ENCODE results near the gene BECN2.

BECN2 gene

GRCh38 chr1:241939798-241940197 is 17.8 kb upstream of the BECN2 start:
- Histone ChIP-seq H3K27me3 (replicated peaks; ENCODE audit: control insufficient read depth, insufficient read depth, low read length, poor library complexity, severe bottlenecking) (no peaks in the 10 kb centered on the region), H3K4me1 (ENCODE audit: control insufficient read depth, insufficient read depth, low read length, poor library complexity, severe bottlenecking) (no peaks in the 10 kb centered on the region), H3K9me3 (ENCODE audit: control insufficient read depth, low read length) (no peaks in the 10 kb centered on the region), H3K27ac (ENCODE audit: insufficient read depth, low read length, poor library complexity, severe bottlenecking) (no peak overlapping the region), H3K36me3 (ENCODE audit: control insufficient read depth, insufficient read depth, low read length) (no peaks in the 10 kb centered on the region), H3K4me3 (ENCODE audit: insufficient read depth, low read depth, low read length, poor library complexity, severe bottlenecking) (no peak overlapping the region)
- DNase-seq = no peak

- DNase-seq = no peak
- no peak overlapping the region for H3K4me3 ChIP-seq (ENCODE audit: insufficient read depth, low read depth, low read length, poor library complexity, severe bottlenecking)
- no peaks in the 10 kb centered on the region for H3K36me3 ChIP-seq (ENCODE audit: control insufficient read depth, insufficient read depth, low read length)
- no peaks in the 10 kb centered on the region for H3K4me1 ChIP-seq (ENCODE audit: control insufficient read depth, insufficient read depth, low read length, poor library complexity, severe bottlenecking)
- no peak overlapping the region for H3K27ac ChIP-seq (ENCODE audit: insufficient read depth, low read length, poor library complexity, severe bottlenecking)
- no peaks in the 10 kb centered on the region for H3K27me3 ChIP-seq (replicated peaks; ENCODE audit: control insufficient read depth, insufficient read depth, low read length, poor library complexity, severe bottlenecking)
- no peaks in the 10 kb centered on the region for H3K9me3 ChIP-seq (ENCODE audit: control insufficient read depth, low read length)
Observed at GRCh38 chr1:241942738-241943137, 14.8 kb upstream of the BECN2 start.

DNA sequence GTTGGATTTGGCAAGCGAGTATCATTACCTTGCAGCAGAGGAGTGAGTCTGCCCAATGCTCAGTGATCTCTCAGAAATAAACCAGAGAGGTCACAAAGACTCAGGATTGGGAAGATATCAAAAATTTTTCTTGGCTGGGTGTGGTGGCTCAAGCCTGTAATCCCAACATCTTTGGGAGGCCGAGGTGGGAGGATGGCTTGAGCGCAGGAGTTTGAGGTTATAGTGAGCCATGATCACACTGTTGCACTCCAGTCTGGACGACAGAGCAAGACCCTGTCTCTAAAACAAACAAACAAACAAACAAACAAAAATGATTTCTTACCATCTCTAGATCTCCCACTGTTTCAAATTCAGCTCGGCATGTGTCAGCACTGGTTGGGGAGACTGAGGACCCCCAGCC is 13.3 kb upstream of the BECN2 start:
- H3K36me3 ChIP-seq (ENCODE audit: control insufficient read depth, insufficient read depth, low read length) = no peaks in the 10 kb centered on the region
- no peaks in the 10 kb centered on the region for H3K9me3 ChIP-seq (ENCODE audit: control insufficient read depth, low read length)
- no peak overlapping the region for H3K4me3 ChIP-seq (ENCODE audit: insufficient read depth, low read depth, low read length, poor library complexity, severe bottlenecking)
- H3K27me3 ChIP-seq (replicated peaks; ENCODE audit: control insufficient read depth, insufficient read depth, low read length, poor library complexity, severe bottlenecking) = no peaks in the 10 kb centered on the region
- H3K4me1 ChIP-seq (ENCODE audit: control insufficient read depth, insufficient read depth, low read length, poor library complexity, severe bottlenecking) = no peaks in the 10 kb centered on the region
- H3K27ac ChIP-seq (ENCODE audit: insufficient read depth, low read length, poor library complexity, severe bottlenecking) = no peak overlapping the region
- DNase-seq = no peak

- Histone ChIP-seq H3K4me1 (ENCODE audit: control insufficient read depth, insufficient read depth, low read length, poor library complexity, severe bottlenecking) (no peaks in the 10 kb centered on the region), H3K9me3 (ENCODE audit: control insufficient read depth, low read length) (no peaks in the 10 kb centered on the region), H3K27me3 (replicated peaks; ENCODE audit: control insufficient read depth, insufficient read depth, low read length, poor library complexity, severe bottlenecking) (no peaks in the 10 kb centered on the region), H3K4me3 (ENCODE audit: insufficient read depth, low read depth, low read length, poor library complexity, severe bottlenecking) (no peak overlapping the region), H3K27ac (ENCODE audit: insufficient read depth, low read length, poor library complexity, severe bottlenecking) (no peak overlapping the region), H3K36me3 (ENCODE audit: control insufficient read depth, insufficient read depth, low read length) (no peaks in the 10 kb centered on the region)
- DNase-seq = no peak
Observed at GRCh38 chr1:241947354-241947753, 10.2 kb upstream of the BECN2 start.

GRCh38 chr1:241950390-241950789 is 7.2 kb upstream of the BECN2 start:
- no peak overlapping the region for H3K4me3 ChIP-seq (ENCODE audit: insufficient read depth, low read depth, low read length, poor library complexity, severe bottlenecking)
- no peaks in the 10 kb centered on the region for H3K36me3 ChIP-seq (ENCODE audit: control insufficient read depth, insufficient read depth, low read length)
- no peaks in the 10 kb centered on the region for H3K4me1 ChIP-seq (ENCODE audit: control insufficient read depth, insufficient read depth, low read length, poor library complexity, severe bottlenecking)
- H3K27ac ChIP-seq (ENCODE audit: insufficient read depth, low read length, poor library complexity, severe bottlenecking) = no peak overlapping the region
- DNase-seq = no peak
- no peaks in the 10 kb centered on the region for H3K9me3 ChIP-seq (ENCODE audit: control insufficient read depth, low read length)
- H3K27me3 ChIP-seq (replicated peaks; ENCODE audit: control insufficient read depth, insufficient read depth, low read length, poor library complexity, severe bottlenecking) = no peaks in the 10 kb centered on the region

GRCh38 chr1:241962153-241962552 is 4.6 kb downstream of the BECN2 start:
- H3K9me3 ChIP-seq (ENCODE audit: control insufficient read depth, low read length) = no peaks in the 10 kb centered on the region
- no peaks in the 10 kb centered on the region for H3K27me3 ChIP-seq (replicated peaks; ENCODE audit: control insufficient read depth, insufficient read depth, low read length, poor library complexity, severe bottlenecking)
- no peak overlapping the region for H3K27ac ChIP-seq (ENCODE audit: insufficient read depth, low read length, poor library complexity, severe bottlenecking)
- H3K4me1 ChIP-seq (ENCODE audit: control insufficient read depth, insufficient read depth, low read length, poor library complexity, severe bottlenecking) = no peaks in the 10 kb centered on the region
- no peak for DNase-seq
- no peaks in the 10 kb centered on the region for H3K36me3 ChIP-seq (ENCODE audit: control insufficient read depth, insufficient read depth, low read length)
- H3K4me3 ChIP-seq (ENCODE audit: insufficient read depth, low read depth, low read length, poor library complexity, severe bottlenecking) = no peak overlapping the region

DNA sequence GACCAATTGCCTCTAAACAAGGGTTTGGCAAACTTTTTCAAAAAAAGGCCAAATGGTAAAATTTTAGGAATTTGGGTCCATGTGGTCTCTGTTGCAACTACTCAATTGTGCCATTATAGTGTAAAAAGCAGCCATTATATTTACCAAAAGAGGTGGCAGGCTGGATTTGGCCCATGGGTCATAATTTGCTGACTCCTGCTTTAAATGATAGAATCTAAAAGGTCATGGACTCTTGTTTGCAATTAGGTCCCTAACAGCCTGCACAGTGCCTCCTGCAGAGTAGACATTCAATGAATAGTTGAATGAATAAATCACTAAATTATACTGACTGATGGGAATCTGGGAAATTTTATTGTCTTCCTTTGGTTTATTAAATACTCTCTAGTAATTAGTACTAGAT is 6.2 kb downstream of the BECN2 start:
- Histone ChIP-seq H3K27me3 (replicated peaks; ENCODE audit: control insufficient read depth, insufficient read depth, low read length, poor library complexity, severe bottlenecking) (no peaks in the 10 kb centered on the region), H3K27ac (ENCODE audit: insufficient read depth, low read length, poor library complexity, severe bottlenecking) (no peak overlapping the region), H3K4me3 (ENCODE audit: insufficient read depth, low read depth, low read length, poor library complexity, severe bottlenecking) (no peak overlapping the region), H3K4me1 (ENCODE audit: control insufficient read depth, insufficient read depth, low read length, poor library complexity, severe bottlenecking) (no peaks in the 10 kb centered on the region), H3K9me3 (ENCODE audit: control insufficient read depth, low read length) (no peaks in the 10 kb centered on the region), H3K36me3 (ENCODE audit: control insufficient read depth, insufficient read depth, low read length) (no peaks in the 10 kb centered on the region)
- no peak for DNase-seq

- Histone ChIP-seq H3K27me3 (replicated peaks; ENCODE audit: control insufficient read depth, insufficient read depth, low read length, poor library complexity, severe bottlenecking) (no peaks in the 10 kb centered on the region), H3K9me3 (ENCODE audit: control insufficient read depth, low read length) (no peaks in the 10 kb centered on the region), H3K4me3 (ENCODE audit: insufficient read depth, low read depth, low read length, poor library complexity, severe bottlenecking) (no peak overlapping the region), H3K4me1 (ENCODE audit: control insufficient read depth, insufficient read depth, low read length, poor library complexity, severe bottlenecking) (no peaks in the 10 kb centered on the region), H3K27ac (ENCODE audit: insufficient read depth, low read length, poor library complexity, severe bottlenecking) (no peak overlapping the region), H3K36me3 (ENCODE audit: control insufficient read depth, insufficient read depth, low read length) (no peaks in the 10 kb centered on the region)
- no peak for DNase-seq
Observed at GRCh38 chr1:241964550-241965282, 7.1 kb downstream of the BECN2 start.

DNA sequence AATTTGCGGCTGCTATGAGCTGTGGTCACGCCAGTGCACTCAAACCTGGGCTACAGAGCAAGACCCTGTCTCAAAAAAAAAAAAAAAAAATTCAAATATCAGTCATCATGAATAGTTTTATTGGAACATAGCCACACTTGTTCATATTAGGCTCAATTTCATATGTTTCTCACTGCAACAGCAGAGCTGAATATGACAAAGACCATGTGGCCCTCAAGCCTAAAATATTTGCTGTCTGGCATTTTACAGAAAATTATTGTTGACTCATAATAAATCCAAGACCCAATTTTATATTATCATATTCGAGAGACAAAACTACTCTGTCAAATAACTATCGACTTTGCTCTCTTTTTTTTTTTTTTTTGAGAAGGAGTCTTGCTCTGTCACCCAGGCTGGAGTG is 11.0 kb downstream of the BECN2 start:
- Histone ChIP-seq H3K4me3 (ENCODE audit: insufficient read depth, low read depth, low read length, poor library complexity, severe bottlenecking) (no peak overlapping the region), H3K4me1 (ENCODE audit: control insufficient read depth, insufficient read depth, low read length, poor library complexity, severe bottlenecking) (no peaks in the 10 kb centered on the region), H3K36me3 (ENCODE audit: control insufficient read depth, insufficient read depth, low read length) (no peaks in the 10 kb centered on the region), H3K9me3 (ENCODE audit: control insufficient read depth, low read length) (no peaks in the 10 kb centered on the region), H3K27ac (ENCODE audit: insufficient read depth, low read length, poor library complexity, severe bottlenecking) (no peak overlapping the region), H3K27me3 (replicated peaks; ENCODE audit: control insufficient read depth, insufficient read depth, low read length, poor library complexity, severe bottlenecking) (no peaks in the 10 kb centered on the region)
- no peak for DNase-seq

GRCh38 chr1:241972703-241973369 is 15.3 kb downstream of the BECN2 start:
- no peaks in the 10 kb centered on the region for H3K4me1 ChIP-seq (ENCODE audit: control insufficient read depth, insufficient read depth, low read length, poor library complexity, severe bottlenecking)
- no peaks in the 10 kb centered on the region for H3K9me3 ChIP-seq (ENCODE audit: control insufficient read depth, low read length)
- H3K36me3 ChIP-seq (ENCODE audit: control insufficient read depth, insufficient read depth, low read length) = no peaks in the 10 kb centered on the region
- H3K4me3 ChIP-seq (ENCODE audit: insufficient read depth, low read depth, low read length, poor library complexity, severe bottlenecking) = no peak overlapping the region
- no peaks in the 10 kb centered on the region for H3K27me3 ChIP-seq (replicated peaks; ENCODE audit: control insufficient read depth, insufficient read depth, low read length, poor library complexity, severe bottlenecking)
- DNase-seq = no peak
- no peak overlapping the region for H3K27ac ChIP-seq (ENCODE audit: insufficient read depth, low read length, poor library complexity, severe bottlenecking)

All from effector memory CD4-positive, alpha-beta T cell (primary cell).